ENCODE results near the gene CDH9. TPM values are rescaled to one million over a fixed set of nuclear protein-coding genes. Genes with fewer than 3 reads are reported as not detected.

Gene CDH9
- total and polyA plus RNA-seq, 2 of the 13 experiments (the other 11 are each of a cell fraction or from before 2014, with no cell fraction given), result 0.03 to 0.24 TPM

DNA sequence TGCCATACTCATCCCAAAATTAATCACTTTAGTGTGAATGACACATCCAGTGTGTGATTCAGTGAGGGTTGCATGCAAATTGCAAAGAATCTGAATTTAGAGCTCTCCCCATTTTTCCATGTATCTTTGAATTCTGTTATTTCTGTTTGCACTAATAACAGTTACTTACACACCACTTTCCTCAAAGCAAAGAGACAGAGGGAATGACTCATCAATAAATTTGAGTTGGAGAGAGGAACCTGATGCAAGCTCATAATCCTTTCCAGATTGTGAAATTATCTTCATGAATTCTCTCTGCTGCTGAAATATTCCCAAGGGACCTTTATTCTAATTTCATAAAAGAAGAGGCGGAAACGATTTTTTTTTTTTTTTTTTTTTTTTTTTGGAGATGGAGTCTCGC is 204.8 kb downstream of the CDH9 start:
- 57% methylated on average over 3 of the region's 3 CpGs for WGBS (ENCODE audit: low lambda C conversion rate)
- TF ChIP-seq NFE2L2 (IDR thresholded peaks at IDR 0.05; ENCODE audit: low read length), result peak; percentile 55; the same call in 1 of the 2 replicates
- TF ChIP-seq ZNF468 (CRISPR knock-in tag; IDR thresholded peaks at IDR 0.05), result no peak
- ATAC-seq, result no peak

More for the DNA sequence above, 204.8 kb downstream of the CDH9 start:
- H3K27me3 ChIP-seq (ENCODE audit: control insufficient read depth in 1 of 2, insufficient read depth in 2 of 2, low read length in 2 of 2), result no peaks in the 10 kb centered on the region
- POLR2A ChIA-PET, result no interaction called here
- no peaks in the 10 kb centered on the region for H3K9me3 ChIP-seq (ENCODE audit: low read length)
- no peaks in the 10 kb centered on the region for H3K79me2 ChIP-seq (ENCODE audit: insufficient read depth, low read length)
- FAIRE-seq (no peak), DNase-seq (ENCODE audit: low spot score) (no peak)
- H3K4me2 ChIP-seq (ENCODE audit: low read depth, low read length), result no peak overlapping the region
- CTCF ChIA-PET (ENCODE audit: low intra/inter-chr PET ratio, low total read pairs), result no interaction called here
- H3K9ac ChIP-seq (ENCODE audit: insufficient read depth, low read depth, low read length), result no peak overlapping the region
- intact Hi-C loops (cut with micrococcal nuclease; ENCODE audit: unreplicated experiment), result no loop called here
- H3K4me1 ChIP-seq (ENCODE audit: insufficient read depth, low read length), result no peaks in the 10 kb centered on the region
- in situ Hi-C loops (cut with HindIII; ENCODE audit: extremely low pct_ligation_motif_present, low pct_unique_long_range_greater_than_20kb), result no loop called here
- H2AFZ ChIP-seq (ENCODE audit: low read length), result no peak overlapping the region
- H3K36me3 ChIP-seq (replicated peaks in 1 of 2; ENCODE audit: control insufficient read depth in 1 of 2, insufficient read depth in 2 of 2, low read length in 2 of 2), result no peaks in the 10 kb centered on the region
- H3K27ac ChIP-seq (ENCODE audit: extremely low read length, insufficient read depth, low read length), result no peak overlapping the region
- no TSS peak for BruUV-seq (replicated peaks)
- no peak overlapping the region for H3K4me3 ChIP-seq (replicated peaks in 1 of 3; ENCODE audit: insufficient read depth in 1 of 3, low read depth in 2 of 3, low read length in 3 of 3)
- no peaks in the 10 kb centered on the region for H4K20me1 ChIP-seq (ENCODE audit: insufficient read depth, low read length)

Data from HepG2 (cell line).